ENCODE data around the gene PORCN. TPM values are rescaled to one million over a fixed set of nuclear protein-coding genes. Genes with fewer than 3 reads are reported as not detected.

PORCN gene
- total and polyA plus RNA-seq, 2 of the 4 experiments (the other 2 are of a cell fraction) = 4.1 to 10.1 TPM

DNA sequence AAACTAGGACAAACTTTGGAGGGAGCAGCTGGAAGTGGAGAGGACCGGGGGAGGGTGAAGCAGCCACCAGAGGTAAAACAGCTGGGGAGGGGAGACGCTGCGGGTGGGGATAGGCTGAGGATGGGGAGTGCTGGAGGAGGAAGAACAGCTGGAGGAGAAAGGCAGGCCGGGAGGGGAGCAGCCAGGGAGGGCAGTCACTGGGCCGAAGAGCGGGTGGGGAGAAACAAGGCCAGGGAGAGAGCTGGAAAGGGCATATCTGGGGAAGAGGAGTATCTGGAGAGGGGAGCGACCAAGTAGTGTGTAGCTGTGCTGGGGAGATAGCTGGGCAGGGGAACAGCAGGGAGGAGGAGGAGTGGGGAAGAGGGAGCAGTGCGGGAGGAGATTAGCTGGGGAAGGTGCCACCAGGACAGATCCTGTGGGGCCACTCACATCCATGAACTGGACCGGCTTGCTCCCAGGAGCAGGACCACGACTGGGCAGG is 41.5 kb upstream of the PORCN start:
- H4K20me1 ChIP-seq (ENCODE audit: insufficient read depth, low read length) = no peaks in the 10 kb centered on the region
- peak overlapping the region; percentile 35 for H3K4ac ChIP-seq (ENCODE audit: low read depth, low read length)
- CTCF ChIA-PET = no interaction called here
- peaks cover 5% of the 10 kb centered on the region; the same call in 1 of the 2 replicates for H3K9me1 ChIP-seq (ENCODE audit: insufficient read depth, low read length)
- peak overlapping the region; percentile 45 for H3K14ac ChIP-seq (replicated peaks; ENCODE audit: low read depth, low read length)
- no peaks in the 10 kb centered on the region for H3K79me1 ChIP-seq (ENCODE audit: low read depth in 1 of 2, low read length in 2 of 2)
- H3K27me3 ChIP-seq (ENCODE audit: control insufficient read depth, insufficient read depth, low read length) = peaks cover 4% of the 10 kb centered on the region; the same call in 1 of the 2 replicates
- TF ChIP-seq, protein P1, sequence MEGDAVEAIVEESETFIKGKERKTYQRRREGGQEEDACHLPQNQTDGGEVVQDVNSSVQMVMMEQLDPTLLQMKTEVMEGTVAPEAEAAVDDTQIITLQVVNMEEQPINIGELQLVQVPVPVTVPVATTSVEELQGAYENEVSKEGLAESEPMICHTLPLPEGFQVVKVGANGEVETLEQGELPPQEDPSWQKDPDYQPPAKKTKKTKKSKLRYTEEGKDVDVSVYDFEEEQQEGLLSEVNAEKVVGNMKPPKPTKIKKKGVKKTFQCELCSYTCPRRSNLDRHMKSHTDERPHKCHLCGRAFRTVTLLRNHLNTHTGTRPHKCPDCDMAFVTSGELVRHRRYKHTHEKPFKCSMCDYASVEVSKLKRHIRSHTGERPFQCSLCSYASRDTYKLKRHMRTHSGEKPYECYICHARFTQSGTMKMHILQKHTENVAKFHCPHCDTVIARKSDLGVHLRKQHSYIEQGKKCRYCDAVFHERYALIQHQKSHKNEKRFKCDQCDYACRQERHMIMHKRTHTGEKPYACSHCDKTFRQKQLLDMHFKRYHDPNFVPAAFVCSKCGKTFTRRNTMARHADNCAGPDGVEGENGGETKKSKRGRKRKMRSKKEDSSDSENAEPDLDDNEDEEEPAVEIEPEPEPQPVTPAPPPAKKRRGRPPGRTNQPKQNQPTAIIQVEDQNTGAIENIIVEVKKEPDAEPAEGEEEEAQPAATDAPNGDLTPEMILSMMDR (conservative IDR thresholded peaks at IDR 0.05; ENCODE audit: low read depth, low read length) = no peak
- no peak overlapping the region for H3K56ac ChIP-seq (ENCODE audit: extremely low read depth, insufficient read depth, low read length)
- WGBS, 2 experiments (ENCODE audit: extremely low coverage in 2 of 2, insufficient read length in 1 of 2) = 35% methylated on average over 4 of the region's 10 CpGs; no CpG with 5 or more reads in 1 of the 2 experiments
- peak overlapping the region; percentile 27 for H3K9ac ChIP-seq (ENCODE audit: low read depth, low read length)
- H3K9me3 ChIP-seq (ENCODE audit: control insufficient read depth, insufficient read depth, low read length) = no peaks in the 10 kb centered on the region
- no peak overlapping the region for H2BK5ac ChIP-seq (ENCODE audit: low read depth, low read length, poor library complexity, severe bottlenecking)
- dilution Hi-C loops (cut with HindIII; ENCODE audit: low sequenced_read_pairs, unreplicated experiment) (no loop called here), in situ Hi-C loops (cut with MboI; ENCODE audit: low sequenced_read_pairs) (no loop called here), intact Hi-C loops (cut with micrococcal nuclease) (no loop called here)
- H4K5ac ChIP-seq (ENCODE audit: low read depth, low read length) = peak overlapping the region; percentile 87
- H4K8ac ChIP-seq (ENCODE audit: low read depth in 2 of 2, low read length in 2 of 2) = peak overlapping the region; percentile 51 to 64; a peak in 2 of 4 replicates
- H2AK5ac ChIP-seq (ENCODE audit: low read depth, low read length) = 0 out of 2 replicates have a peak overlapping the region, but pooled peaks have one; percentile 5
- H3K18ac ChIP-seq (ENCODE audit: low read depth, low read length) = peak overlapping the region; percentile 70; the same call in 1 of the 2 replicates
- no peak overlapping the region for H2BK20ac ChIP-seq (ENCODE audit: low read depth, low read length)
- H3K23ac ChIP-seq (ENCODE audit: low read depth, low read length) = no peak overlapping the region
- H4K91ac ChIP-seq (ENCODE audit: insufficient read depth, low read depth, low read length) = peak overlapping the region; percentile 44; the same call in 1 of the 2 replicates
- no TSS peak for BruUV-seq (replicated peaks)
- DNase-seq (no peak), ATAC-seq (ENCODE audit: low read depth) (no peak; the same call in 1 of the 2 replicates)
- H3K4me3 ChIP-seq (ENCODE audit: insufficient read depth, low read depth, low read length) = peak overlapping the region; percentile 30; the same call in 1 of the 2 replicates
- H3K4me1 ChIP-seq (ENCODE audit: control insufficient read depth, insufficient read depth, low read length) = peaks cover 12% of the 10 kb centered on the region; the same call in 1 of the 2 replicates
- H3K4me2 ChIP-seq (ENCODE audit: low read depth, low read length) = peak overlapping the region; percentile 73
- H3K27ac ChIP-seq (ENCODE audit: insufficient read depth, low read length) = peak overlapping the region; percentile 77
- H3K36me3 ChIP-seq (ENCODE audit: control insufficient read depth, insufficient read depth, low read length) = no peaks in the 10 kb centered on the region
- POLR2A ChIA-PET (ENCODE audit: unreplicated experiment) = no interaction called here
- H2BK120ac ChIP-seq (ENCODE audit: low read depth, low read length) = peak overlapping the region; percentile 19; the same call in 1 of the 2 replicates
- H2AK9ac ChIP-seq (replicated peaks; ENCODE audit: low read depth, low read length, poor library complexity) = peak overlapping the region; percentile 7
- H2AFZ ChIP-seq (replicated peaks; ENCODE audit: low read length, poor library complexity) = peak overlapping the region; percentile 72
- no peak overlapping the region; the same call in 2 of the 3 replicates for H2BK15ac ChIP-seq (ENCODE audit: low read depth, low read length)
